DOHH2 (cell line): ENCODE results near the gene FOXO6.

Source experiments
- H3F3A ChIP-seq: fragments of 200-600 bp; sonication (generic), shearing (Covaris generic); 2 replicates; pipeline ENCODE4 v1.6.0; 2016; ENCODE audit warnings: antibody characterized with exemption, mild to moderate bottlenecking; ENCODE audit not compliant: control insufficient read depth, insufficient read depth
- H3K27ac ChIP-seq: fragments of 200-600 bp; sonication (generic); 2 replicates; pipeline ENCODE4 v1.5.1; 2014; ENCODE audit warnings: low read depth, mild to moderate bottlenecking, low read length, moderate library complexity
- H3K27me3 ChIP-seq: fragments of 200-600 bp; sonication (generic); 2 replicates; pipeline ENCODE4 v1.6.1; 2014; ENCODE audit warnings: mild to moderate bottlenecking, low read length, mixed read lengths; ENCODE audit not compliant: control insufficient read depth
- H3K36me3 ChIP-seq: fragments of 200-600 bp; sonication (generic); 2 replicates; pipeline ENCODE4 v1.6.1; 2014; ENCODE audit warnings: mild to moderate bottlenecking, low read length, moderate library complexity, mixed read lengths; ENCODE audit not compliant: control insufficient read depth
- H3K4me1 ChIP-seq: fragments of 200-600 bp; sonication (generic); 2 replicates; pipeline ENCODE4 v1.6.1; 2014; ENCODE audit warnings: mild to moderate bottlenecking, low read length, mixed read lengths; ENCODE audit not compliant: control insufficient read depth
- H3K4me2 ChIP-seq: fragments of 200-600 bp; sonication (generic); 2 replicates; pipeline ENCODE4 v1.6.0; 2014; ENCODE audit warnings: mild to moderate bottlenecking, low read length, moderate library complexity
- H3K4me3 ChIP-seq: fragments of 200-600 bp; sonication (generic); 2 replicates; pipeline ENCODE4 v1.5.1; 2014; ENCODE audit warnings: mild to moderate bottlenecking, low read length, mixed read lengths
- H3K79me2 ChIP-seq: fragments of 200-600 bp; sonication (generic); 2 replicates; pipeline ENCODE4 v1.6.1; 2014; ENCODE audit warnings: mild to moderate bottlenecking, low read length, mixed read lengths; ENCODE audit not compliant: control insufficient read depth
- H3K9me2 ChIP-seq: fragments of 200-600 bp; sonication (generic); replicated peaks from 2 replicates; pipeline ENCODE4 v1.6.1; 2014; ENCODE audit warnings: mild to moderate bottlenecking, low read length, mixed read lengths; ENCODE audit not compliant: control insufficient read depth
- H3K9me3 ChIP-seq: fragments of 200-600 bp; sonication (generic); 2 replicates; pipeline ENCODE4 v1.6.1; 2014; ENCODE audit warnings: antibody characterized with exemption, low read length, mixed read lengths; ENCODE audit not compliant: control insufficient read depth, insufficient read depth
- H4K20me1 ChIP-seq: fragments of 200-600 bp; sonication (generic); 2 replicates; pipeline ENCODE4 v1.6.0; 2014; ENCODE audit warnings: low read depth, mild to moderate bottlenecking, antibody characterized with exemption, low read length, moderate library complexity; ENCODE audit not compliant: control insufficient read depth, insufficient read depth
- CTCF ChIP-seq: fragments of 200-600 bp; sonication (generic); IDR thresholded peaks from one replicate; pipeline ENCODE4 v1.5.1; 2014; ENCODE audit warnings: antibody characterized with exemption, mild to moderate bottlenecking, low read depth, low read length; ENCODE audit not compliant: poor library complexity, severe bottlenecking
- EZH2phosphoT487 ChIP-seq: fragments of 200-600 bp; sonication (generic); IDR thresholded peaks from 2 replicates; pipeline ENCODE4 v1.6.1; 2017; ENCODE audit warnings: borderline replicate concordance, mild to moderate bottlenecking, antibody characterized with exemption, low read length, moderate library complexity, mixed read lengths

FOXO6 gene

GRCh38 chr1:41407664-41408252, 46.5 kb downstream of the FOXO6 start:
- Histone ChIP-seq H3K9me2 (no peaks in the 10 kb centered on the region), H3K4me2 (no peak overlapping the region), H3K4me1 (no peaks in the 10 kb centered on the region), H3K36me3 (no peaks in the 10 kb centered on the region), H4K20me1 (0 out of 2 replicates have a peak, but pooled peaks cover 3% of the 10 kb centered on the region), H3F3A (no peaks in the 10 kb centered on the region), H3K79me2 (no peaks in the 10 kb centered on the region), H3K27me3 (peaks cover 14% of the 10 kb centered on the region), H3K27ac (no peak overlapping the region), H3K9me3 (no peaks in the 10 kb centered on the region), H3K4me3 (no peak overlapping the region)
- TF ChIP-seq CTCF, result no peak
- TF ChIP-seq EZH2phosphoT487, result no peak

- H3K9me2 ChIP-seq, result no peaks in the 10 kb centered on the region
- TF ChIP-seq CTCF (no peak), EZH2phosphoT487 (no peak)
- no peaks in the 10 kb centered on the region for H3K9me3 ChIP-seq
- no peaks in the 10 kb centered on the region for H3K36me3 ChIP-seq
- no peak overlapping the region for H3K27ac ChIP-seq
- H3K79me2 ChIP-seq, result no peaks in the 10 kb centered on the region
- H3K4me3 ChIP-seq, result no peak overlapping the region
- no peaks in the 10 kb centered on the region for H3F3A ChIP-seq
- H3K4me1 ChIP-seq, result no peaks in the 10 kb centered on the region
- H4K20me1 ChIP-seq, result 0 out of 2 replicates have a peak, but pooled peaks cover 3% of the 10 kb centered on the region
- no peak overlapping the region for H3K4me2 ChIP-seq
- peaks cover 14% of the 10 kb centered on the region for H3K27me3 ChIP-seq
These were observed 47.5 kb downstream of the FOXO6 start for GRCh38 chr1:41408691-41409090.

GRCh38 chr1:41409825-41410224, 48.6 kb downstream of the FOXO6 start:
- Histone ChIP-seq H3K36me3 (no peaks in the 10 kb centered on the region), H3K4me2 (no peak overlapping the region), H3K4me1 (no peaks in the 10 kb centered on the region), H3K9me3 (no peaks in the 10 kb centered on the region), H3F3A (no peaks in the 10 kb centered on the region), H3K79me2 (no peaks in the 10 kb centered on the region), H3K27ac (no peak overlapping the region), H3K4me3 (no peak overlapping the region), H3K27me3 (peaks cover 14% of the 10 kb centered on the region), H3K9me2 (no peaks in the 10 kb centered on the region), H4K20me1 (0 out of 2 replicates have a peak, but pooled peaks cover 3% of the 10 kb centered on the region)
- TF ChIP-seq EZH2phosphoT487 (no peak), CTCF (no peak)
